GM21381 (cell line): ENCODE data around the gene COL9A1.
"Not testable (repeated sequence)": the region's sequence is repeated elsewhere in the genome, so short reads cannot be mapped to it uniquely, and the experiment has no call there.

Experiments
- ATAC-seq: cut with Tn5 transposase; IDR thresholded peaks from one replicate; pipeline ENCODE4 v1.9.1; 2021; ENCODE audit warnings: mild to moderate bottlenecking, moderate library complexity; ENCODE audit not compliant: unreplicated experiment

COL9A1 gene

DNA sequence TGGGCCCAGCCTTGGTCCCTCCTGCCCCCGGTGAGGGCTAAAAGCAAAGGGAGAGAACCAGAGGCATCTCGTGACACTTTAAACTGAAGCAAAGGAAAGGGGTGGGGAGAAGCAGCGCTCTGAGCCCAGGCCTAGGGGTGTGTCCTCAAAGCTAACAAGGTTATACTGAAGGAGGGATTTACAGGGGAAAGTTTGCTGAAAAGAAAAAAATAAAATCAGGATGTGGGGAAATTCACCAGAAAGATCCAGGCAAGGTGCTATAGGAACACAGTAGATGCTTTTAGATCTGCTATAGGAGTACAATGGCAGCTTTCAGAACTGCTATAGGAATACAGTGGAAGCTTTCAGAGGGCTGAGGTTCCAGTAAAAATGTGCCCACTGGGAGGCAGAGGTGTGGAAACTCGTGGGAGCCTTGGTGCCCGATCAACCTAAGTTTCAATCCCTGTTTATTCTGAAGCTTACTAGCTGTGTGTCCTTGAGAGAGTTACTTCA is at the start of gene COL9A1:
TSS of gene COL9A1 (minus strand) at position 51 of the 492 bp plus-strand sequence. CDS start 160 bp downstream, outside the sequence.
- ATAC-seq, result no peak

DNA sequence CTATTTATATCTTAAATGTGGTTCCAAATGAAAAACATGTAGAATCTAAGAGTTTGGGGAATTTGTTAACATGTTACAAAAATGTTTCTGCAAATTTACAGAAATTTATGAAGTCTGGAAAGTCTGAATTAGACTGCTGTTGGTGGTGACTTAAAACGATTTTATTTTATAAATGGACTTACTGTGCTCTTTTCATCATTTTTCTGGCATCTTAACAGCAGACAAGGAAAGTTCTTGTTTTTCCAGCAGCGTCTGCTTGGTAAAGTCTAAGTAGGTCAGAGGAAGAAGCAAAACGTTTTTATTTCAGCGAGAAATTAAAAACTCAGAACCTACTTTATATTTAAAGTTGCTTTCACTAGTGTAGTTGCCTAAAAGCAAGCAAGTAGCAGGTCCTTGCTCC is 48.6 kb upstream of the COL9A1 start:
- ATAC-seq, result no peak

DNA sequence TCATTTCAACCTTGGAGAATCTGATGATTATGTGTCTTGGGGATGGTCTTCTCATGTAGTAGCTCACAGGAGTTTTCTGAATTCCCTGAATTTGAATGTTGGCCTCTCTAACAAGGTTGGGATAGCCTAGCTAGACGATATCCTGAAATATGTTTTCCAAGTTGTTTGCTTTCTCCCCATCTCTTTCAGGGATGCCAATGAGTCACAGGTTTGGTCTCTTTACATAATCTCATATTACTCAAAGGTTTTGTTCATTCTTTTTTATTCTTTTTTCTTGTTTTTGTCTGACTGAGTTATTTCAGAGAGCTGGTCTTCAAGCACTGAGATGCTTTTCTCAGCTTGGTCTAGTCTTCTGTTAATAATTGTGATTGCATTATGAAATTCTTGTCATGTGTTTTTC is 42.7 kb upstream of the COL9A1 start:
- no peak for ATAC-seq

DNA sequence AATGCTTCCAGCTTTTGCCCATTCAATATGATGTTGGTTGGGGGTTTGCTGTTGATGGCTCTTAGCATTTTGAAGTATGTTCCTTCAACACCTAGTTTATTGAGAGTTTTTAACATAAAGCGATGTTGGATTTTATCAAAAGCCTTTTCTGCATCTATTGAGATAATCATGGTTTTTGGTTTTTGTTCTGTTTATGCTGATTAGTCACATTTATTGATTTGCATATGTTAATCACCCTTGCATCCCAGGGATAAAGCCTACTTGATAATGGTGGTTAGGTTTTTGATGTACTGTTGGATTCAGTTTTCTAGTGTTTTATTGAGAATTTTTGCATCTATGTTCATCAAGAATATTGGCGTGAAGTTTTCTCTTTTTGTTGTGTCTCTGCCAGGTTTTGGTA is 40.4 kb upstream of the COL9A1 start:
- no peak for ATAC-seq

DNA sequence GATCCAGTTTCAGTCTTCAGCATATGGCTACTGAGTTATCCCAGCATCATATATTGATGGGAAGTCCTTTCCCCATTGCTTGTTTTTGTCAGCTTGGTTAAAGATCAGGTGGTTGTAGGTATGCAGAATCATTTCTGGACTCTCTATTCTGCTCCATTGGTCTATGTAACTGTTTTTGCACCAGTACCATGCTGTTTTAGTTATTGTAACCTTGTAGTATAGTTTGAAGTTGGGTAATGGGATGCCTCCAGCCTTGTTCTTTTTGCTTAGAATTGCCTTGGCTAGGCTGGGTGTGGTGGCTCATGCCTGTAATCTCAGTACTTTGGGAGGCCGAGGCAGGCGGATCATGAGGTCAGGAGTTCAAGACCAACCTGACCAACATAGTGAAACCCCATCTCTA is 36.9 kb upstream of the COL9A1 start:
- not testable (repeated sequence) for ATAC-seq

DNA sequence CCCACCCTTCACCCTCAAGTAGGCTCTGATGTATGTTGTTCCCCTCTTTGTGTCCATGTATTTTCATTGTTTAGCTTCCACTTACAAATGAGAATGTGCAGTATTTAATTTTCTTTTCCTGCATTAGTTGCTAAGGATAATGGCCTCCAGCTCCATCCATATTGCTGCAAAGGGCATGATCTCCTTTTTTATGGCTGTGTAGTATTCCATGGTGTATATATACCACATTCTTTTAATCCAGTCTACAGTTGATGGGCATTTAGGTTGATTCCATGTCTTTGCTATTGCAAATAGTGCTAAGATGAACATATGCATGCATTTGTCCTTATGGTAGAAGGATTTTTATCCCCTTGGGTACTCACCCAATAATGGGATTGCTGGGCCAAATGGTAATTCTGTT is 35.9 kb upstream of the COL9A1 start:
- no peak for ATAC-seq

DNA sequence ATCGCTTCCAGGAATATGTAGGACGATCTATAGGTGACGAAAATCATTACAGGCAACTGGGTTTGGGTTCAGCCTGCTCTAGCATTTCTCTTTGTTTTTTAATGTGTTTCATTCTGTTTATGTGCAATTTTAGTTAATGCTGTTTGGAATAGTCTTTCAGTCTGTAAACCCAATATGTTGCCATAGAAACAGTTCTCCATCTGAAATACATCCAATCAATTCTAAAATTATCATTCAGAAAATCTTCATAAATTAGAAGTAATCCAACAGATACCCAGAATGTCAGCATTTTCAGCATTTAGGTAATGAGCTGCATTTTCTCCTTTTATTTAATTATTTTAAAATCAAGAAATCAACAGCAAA is 34.8 kb upstream of the COL9A1 start:
- no peak for ATAC-seq

DNA sequence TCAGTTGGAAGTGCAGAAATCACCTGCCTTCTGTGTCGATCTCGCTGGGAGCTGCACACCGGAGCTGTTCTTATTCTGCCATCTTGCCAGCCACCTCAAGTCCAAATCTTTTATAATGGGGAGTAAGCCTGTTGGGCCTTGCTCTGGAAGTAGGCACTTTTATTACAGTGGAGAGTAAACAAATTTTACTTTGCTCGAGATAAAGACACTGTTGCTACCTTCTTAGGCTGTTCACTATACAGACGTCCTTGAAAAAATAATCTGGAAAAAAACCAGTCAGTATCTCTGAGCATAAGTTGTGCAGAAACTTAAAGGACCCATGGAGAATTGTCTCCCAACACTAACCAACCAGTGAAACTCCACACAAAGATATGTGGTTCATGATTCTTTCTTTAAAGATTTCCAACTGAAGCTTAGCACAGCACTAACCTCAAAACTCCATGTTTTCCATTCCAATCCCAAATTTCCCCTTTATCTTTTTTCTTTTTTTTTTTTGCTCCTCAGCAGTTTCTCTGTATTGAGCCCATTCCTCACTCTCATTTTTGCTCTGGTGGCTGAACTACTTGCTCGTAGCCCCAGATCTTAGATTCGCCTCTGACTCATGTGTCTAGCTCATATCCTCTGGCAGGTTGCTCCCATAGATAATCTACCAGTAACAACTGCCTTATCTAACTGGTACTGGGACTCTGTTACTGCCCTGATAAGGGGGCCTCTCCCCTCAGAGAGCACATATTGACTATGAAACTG is 34.3 kb upstream of the COL9A1 start:
- ATAC-seq, result no peak

DNA sequence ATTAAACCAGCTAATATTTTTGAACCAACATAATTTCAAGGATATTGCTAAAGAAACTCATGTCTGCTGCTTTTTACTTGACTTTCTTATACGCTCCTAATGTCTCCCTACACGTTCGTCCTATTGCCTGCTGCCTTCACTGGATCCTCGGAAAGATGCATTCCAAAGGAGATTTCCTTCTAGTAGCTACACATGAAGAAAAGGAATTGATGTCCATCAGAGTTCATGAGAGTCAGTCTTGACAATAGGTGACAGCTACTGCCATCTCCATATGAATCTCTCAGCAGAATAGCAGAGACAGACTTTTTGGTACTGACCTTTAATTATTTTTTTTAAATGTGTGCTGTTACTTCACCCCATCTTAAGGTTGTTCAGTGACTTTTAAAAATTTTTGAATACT is 24.2 kb upstream of the COL9A1 start:
- ATAC-seq, result no peak

DNA sequence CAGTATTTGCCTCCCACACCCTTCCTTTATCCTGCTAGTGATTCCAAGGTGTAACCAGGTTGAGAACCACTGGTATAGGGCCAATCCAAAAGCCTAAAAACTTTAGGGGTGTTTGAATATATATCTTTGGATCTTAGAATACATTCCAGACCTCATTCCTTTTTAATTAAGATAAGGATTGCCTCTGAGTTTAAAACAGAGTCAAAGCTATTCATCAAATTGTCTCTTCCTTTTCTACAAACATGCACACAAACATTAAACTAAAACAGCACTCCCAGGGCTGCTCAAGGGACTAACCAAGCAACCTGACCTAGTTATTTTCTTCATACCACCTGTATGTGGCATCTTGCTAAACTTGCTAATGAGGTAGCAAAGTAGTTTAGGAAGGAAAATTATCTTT is 22.1 kb upstream of the COL9A1 start:
- ATAC-seq, result no peak

DNA sequence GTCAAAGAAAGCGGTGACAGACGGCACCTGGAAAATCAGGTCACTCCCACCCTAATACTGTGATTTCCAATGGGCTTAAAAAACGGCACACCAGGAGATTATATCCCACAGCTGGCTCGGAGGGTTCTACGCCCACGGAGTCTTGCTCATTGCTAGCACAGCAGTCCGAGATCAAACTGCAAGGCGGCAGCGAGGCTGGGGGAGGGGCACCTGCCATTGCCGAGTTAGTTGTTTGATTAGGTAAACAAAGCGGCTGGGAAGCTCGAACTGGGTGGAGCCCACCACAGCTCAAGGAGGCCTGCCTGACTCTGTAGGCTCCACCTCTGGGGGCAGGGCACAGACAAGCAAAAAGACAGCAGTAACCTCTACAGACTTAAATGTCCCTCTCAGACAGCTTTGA is 14.9 kb upstream of the COL9A1 start:
- ATAC-seq, result not testable (repeated sequence)

DNA sequence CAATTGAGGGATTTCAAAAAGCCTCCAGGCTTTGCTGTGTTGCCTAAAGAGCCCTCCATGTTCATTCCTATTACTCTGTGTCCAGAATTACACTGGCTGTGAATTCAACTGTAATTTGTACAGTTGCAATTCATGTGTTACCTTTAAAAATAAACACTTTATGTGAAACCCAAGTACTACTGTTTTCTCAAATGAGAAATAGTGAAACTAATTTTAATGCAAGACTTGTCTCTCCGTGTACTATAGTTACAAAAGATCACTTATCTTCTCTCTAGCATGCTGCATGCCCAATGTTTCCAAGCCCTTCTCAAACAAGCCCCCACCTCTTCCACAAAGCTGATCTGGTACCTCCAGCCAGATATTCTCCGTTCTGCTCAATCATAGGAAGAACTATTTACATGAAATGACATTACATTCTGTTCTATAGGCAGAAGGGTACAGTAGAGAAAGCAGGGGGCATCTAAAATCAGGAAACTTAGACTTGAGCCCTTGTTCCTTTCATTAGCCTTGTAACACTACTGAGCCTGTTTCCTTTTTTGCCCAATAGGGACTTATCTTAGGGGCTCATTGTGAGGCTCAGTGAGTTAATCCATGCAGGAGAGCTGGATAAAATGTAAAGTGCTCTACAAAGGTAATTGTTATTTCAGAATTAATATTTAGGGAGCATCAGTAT is 12.3 kb upstream of the COL9A1 start:
- peak; percentile 79 for ATAC-seq

DNA sequence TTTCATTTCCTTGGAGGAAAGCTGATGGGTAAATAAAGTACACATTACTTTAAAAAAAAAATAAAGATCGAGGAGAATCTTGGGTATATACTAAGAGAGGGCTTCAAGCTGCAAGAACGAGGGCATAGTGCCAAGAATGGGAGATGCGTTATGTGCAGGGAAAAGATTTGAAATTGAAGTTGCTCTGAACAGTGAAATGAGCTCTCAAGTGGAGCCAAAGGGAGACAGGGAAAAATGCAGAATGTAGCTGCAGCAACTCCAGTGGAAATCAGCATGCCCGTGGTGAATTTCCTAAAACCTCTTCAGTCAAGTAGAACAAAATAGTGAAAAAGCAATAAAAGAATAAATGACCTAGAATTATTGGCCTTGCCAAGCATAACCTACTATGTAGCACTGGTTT is 11.4 kb upstream of the COL9A1 start:
- ATAC-seq, result no peak

DNA sequence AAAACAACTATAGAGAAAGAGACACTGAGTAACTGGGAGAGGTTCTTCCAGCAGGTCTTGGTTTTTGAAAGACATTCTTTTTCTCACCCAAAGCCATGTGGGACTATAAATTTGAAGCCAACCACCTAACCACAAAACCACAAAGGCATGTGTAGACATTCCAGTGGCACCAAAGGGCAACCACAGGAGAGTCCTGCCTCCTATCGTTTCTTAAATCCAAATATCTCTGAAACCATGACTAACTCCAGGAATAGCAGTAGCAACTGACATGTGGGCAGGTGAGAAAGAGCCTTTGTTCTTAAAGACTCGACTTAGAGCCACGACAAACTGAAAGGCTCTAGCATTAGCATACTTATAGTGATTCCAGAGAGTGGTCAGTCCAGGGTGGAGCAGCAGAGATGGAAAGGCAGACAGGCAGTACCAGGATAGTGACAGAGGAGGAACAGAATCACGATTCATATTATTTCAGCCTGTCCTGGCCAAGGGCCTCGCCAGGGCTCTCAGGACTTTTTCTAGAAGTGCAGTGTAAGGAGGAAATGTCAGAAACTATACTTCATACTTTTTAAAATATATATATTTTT is 9.4 kb upstream of the COL9A1 start:
- ATAC-seq, result no peak

DNA sequence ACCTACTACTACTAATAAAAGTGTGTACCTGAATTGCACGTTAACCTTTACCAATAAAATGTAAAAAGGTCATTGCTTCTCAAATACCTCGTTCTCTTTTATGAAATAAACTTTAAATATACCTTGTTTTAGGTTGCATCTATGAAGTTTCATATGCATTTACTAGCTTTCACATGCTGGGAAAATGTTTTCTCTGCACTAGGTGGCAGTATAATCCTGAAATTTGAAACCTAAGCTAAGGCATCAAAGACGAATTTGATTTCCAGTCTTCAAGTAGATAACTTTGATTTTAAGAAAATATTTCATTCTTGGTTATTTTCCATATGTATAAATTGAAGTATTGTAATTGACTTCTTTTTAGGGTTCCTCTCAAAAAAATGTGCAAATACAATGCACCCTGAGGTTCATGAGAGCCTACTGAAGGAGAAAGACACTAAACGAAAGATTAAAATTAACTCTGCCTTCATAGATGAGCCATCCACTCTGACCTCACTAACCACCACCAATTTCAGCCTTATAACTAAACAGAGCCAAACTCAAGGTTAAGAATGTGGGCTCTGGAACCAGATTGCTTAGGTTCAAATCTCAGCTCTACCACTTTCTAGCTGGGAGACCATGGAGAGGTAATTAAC is 7.3 kb upstream of the COL9A1 start:
- no peak for ATAC-seq

DNA sequence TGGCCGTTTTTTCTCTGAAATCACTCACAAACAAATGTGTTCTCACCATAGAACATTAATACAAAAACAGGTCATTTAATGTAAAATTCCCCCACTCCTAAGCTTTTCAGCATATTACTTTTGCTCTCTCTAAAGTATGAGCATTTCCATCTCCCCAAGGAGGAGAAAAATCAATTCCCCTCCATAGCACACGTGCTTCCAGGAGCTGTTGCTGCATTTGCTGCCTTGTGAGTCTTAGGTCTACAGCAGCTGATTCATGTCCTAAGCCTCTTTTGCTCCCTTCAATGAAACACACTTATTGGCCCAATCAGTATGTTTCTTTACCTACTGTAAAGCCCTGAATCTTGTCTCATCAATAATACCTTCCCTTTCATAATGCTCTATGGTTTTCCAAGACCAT is 6.4 kb upstream of the COL9A1 start:
- no peak for ATAC-seq

DNA sequence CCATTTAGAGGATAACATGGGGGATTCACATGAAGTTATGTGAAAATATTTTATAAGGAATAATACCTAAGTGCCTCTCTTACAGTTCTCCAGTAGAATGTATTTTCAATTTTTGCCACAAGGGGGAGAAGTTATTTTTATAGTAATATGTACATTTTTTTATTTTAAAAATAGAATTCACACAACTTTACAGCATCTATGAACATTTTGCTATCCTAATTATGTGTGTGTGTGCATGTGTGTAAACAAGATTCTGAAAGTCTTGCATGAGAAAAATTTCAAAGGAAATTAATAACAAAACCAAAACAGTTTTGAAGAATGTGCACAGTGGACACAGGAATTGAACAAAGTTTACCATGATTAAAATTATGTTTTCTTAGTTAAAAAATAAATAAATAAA is 5.3 kb upstream of the COL9A1 start:
- not testable (repeated sequence) for ATAC-seq

DNA sequence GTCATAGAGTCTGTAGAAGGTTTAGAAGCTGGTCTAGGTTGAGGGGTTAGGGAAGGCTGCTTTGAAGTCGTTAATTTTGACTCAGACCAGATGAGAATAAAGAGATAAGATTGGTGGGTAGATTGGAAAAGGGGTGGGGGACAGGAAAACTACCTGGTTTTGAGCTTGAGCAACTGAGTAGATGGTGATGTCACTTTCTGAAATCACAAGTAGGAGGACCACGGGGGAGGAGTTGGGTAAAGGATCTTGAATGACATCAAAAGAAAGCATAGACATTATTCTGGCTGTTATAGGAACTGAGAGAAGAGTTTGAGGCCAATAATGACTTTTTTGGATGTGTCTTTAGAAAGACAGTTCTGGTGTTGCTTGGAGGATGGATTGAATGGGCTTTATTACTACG is 4.1 kb upstream of the COL9A1 start:
- ATAC-seq, result no peak

DNA sequence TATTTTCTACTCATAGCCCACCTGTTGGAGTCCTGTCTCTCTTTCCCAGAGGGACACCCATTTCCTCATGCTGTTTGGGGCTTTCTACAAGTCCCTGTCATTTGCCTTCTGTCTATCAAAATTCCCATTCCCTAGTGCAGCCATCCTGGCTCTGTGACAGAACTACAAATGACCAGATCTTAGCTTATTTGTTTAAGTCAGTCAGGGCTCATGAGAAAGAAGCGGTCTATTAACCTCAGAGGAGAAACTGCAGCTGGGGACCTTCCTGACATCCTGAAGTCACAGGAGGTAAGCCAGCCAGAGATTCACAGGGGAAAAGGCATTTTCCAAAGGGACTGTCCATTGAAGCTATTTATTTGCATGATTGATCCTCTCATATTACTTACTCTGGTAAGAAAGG is 1.7 kb upstream of the COL9A1 start:
- no peak for ATAC-seq

DNA sequence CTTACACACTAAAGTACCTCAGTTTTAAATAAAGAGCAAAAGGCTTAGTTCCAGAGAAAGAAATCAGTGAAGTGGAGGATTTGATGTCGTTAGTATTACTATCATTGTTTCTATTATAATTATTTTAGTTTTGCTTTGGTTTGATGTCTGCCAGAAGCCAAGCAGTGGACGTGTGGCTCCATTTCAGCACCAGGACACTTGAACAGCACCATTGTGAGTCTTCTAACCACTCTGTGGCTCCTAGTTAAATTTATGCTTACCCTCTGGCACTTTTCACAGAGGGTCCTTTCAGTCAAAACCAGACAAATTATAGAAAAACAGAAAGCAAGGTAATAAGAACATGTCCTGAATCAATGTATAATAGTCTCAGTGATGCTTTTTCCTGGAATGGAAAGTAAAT is 3.4 kb downstream of the COL9A1 start:
- no peak for ATAC-seq

DNA sequence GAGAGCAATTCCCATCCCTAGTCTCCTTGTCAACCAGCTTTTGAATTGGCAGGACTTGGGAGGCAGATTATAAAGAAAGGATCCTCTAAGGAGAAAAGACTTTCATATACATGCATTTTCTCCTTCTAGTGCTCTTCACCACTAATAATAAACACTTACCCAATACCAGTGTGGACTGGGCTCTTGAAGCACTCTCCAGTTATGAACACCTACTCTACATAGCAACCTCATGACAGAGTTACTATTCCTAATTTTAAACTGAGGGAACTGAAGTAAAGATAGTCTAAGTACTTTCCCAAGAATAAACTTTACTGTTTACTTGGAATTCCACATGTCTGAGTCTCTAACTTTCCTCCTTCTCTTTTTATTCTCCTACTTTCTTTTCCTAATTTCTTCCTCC is 4.8 kb downstream of the COL9A1 start:
- no peak for ATAC-seq

DNA sequence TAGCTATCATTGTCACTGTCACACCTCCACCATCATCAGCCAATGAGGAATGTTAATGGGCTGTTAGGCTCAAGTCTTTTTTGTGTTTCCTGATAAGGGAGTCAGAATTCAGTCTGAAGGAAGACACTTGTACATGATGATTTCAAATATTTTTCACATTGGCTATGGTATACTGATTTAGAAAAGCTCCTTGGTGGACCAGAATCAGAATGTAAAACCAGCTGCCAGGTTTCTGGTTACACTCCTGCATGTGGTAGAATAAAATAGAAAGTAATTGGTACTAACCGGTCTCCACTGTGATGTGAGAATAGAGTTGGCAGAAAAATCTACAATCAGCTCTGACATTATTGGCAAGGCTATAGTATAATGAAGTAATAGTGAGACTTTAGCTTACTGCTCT is 10.7 kb downstream of the COL9A1 start:
- no peak for ATAC-seq
